ENCODE data around the gene MRPL58. TPM values are rescaled to one million over a fixed set of nuclear protein-coding genes. Genes with fewer than 3 reads are reported as not detected.

The MRPL58 gene
- total RNA-seq, 6 experiments from 2014 or later = 39.2 to 50.6 (median 47.8) TPM

DNA sequence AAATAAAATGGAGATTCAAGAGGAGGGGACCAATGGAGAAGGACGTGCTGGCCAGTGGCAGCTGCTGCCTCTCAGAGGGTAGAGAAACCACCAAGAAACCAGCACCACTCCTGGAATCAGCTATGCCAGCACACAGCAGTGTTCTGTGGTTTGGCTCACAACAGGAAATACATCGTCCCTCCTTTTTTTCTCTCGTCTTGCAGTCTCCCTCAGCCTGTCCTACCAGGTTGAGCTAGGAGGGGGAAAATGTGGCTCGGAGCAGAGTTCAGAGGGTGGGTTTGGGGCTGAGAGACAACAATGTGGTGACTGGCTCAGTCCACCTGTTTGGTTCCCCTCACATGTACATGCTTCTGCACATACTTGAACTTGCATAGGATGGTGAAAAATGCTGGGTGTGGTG is 55.4 kb downstream of the MRPL58 start:
- peaks cover 6% of the 10 kb centered on the region; the same call in 1 of the 2 replicates for H3K36me3 Mint-ChIP-seq (ENCODE audit: low read depth)
- no peak overlapping the region; the same call in 1 of the 2 replicates for H3K27ac Mint-ChIP-seq
- peaks cover 2% of the 10 kb centered on the region for H3K27me3 Mint-ChIP-seq (ENCODE audit: insufficient read depth)
- DNase-seq = no peak
- H3K4me1 Mint-ChIP-seq (ENCODE audit: low read depth) = peaks cover 16% of the 10 kb centered on the region
- H3K9me3 Mint-ChIP-seq = no peaks in the 10 kb centered on the region
- TF ChIP-seq, protein P1, sequence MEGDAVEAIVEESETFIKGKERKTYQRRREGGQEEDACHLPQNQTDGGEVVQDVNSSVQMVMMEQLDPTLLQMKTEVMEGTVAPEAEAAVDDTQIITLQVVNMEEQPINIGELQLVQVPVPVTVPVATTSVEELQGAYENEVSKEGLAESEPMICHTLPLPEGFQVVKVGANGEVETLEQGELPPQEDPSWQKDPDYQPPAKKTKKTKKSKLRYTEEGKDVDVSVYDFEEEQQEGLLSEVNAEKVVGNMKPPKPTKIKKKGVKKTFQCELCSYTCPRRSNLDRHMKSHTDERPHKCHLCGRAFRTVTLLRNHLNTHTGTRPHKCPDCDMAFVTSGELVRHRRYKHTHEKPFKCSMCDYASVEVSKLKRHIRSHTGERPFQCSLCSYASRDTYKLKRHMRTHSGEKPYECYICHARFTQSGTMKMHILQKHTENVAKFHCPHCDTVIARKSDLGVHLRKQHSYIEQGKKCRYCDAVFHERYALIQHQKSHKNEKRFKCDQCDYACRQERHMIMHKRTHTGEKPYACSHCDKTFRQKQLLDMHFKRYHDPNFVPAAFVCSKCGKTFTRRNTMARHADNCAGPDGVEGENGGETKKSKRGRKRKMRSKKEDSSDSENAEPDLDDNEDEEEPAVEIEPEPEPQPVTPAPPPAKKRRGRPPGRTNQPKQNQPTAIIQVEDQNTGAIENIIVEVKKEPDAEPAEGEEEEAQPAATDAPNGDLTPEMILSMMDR (IDR thresholded peaks at IDR 0.05) = no peak
- no peak overlapping the region for H3K4me3 Mint-ChIP-seq

DNA sequence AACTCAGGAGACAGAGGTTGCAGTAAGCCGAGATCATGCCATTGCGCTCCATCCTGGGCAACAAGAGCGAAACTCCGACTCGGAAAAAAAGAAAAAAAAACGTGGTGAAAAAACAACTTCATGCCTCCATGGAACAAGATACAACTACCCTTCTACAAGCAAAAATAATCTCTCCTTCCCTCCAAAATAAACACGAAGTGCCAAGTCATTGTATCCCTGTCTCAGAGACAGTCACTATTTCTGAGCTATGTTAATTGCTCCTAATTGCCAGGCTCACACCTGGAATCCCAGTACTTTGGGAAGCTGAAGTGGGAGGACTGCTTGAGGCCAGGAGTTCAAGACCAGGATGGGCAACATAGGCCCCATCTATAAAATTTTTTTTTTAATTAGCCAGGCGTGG is 56.3 kb downstream of the MRPL58 start:
- H3K4me3 Mint-ChIP-seq = no peak overlapping the region
- peaks cover 6% of the 10 kb centered on the region; the same call in 1 of the 2 replicates for H3K36me3 Mint-ChIP-seq (ENCODE audit: low read depth)
- H3K27ac Mint-ChIP-seq = no peak overlapping the region
- H3K4me1 Mint-ChIP-seq (ENCODE audit: low read depth) = peaks cover 16% of the 10 kb centered on the region
- H3K27me3 Mint-ChIP-seq (ENCODE audit: insufficient read depth) = peaks cover 2% of the 10 kb centered on the region
- TF ChIP-seq, protein P1 (IDR thresholded peaks at IDR 0.05) = no peak
- no peak for DNase-seq
- H3K9me3 Mint-ChIP-seq = no peaks in the 10 kb centered on the region

DNA sequence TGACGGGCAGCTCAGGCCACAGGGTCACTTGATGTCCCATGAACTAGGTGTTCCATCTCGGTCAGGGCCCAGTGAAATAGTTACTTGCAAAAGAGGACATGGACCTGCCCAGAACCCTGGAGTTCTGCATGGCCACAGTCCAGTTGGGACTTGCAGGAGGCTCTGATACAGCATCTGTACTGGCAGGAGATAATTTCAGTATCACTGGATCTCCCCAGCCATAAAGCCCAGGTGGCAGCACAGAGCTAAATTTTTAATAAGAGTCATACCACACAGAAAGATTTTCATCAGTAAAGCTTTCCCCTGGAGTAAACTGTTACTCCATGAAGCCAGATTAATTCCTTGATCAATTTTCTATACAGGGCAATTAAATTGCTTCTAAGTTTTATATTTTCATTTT is 57.3 kb downstream of the MRPL58 start:
- TF ChIP-seq, protein P1 (IDR thresholded peaks at IDR 0.05) = peak; percentile 69
- peaks cover 2% of the 10 kb centered on the region for H3K27me3 Mint-ChIP-seq (ENCODE audit: insufficient read depth)
- peaks cover 16% of the 10 kb centered on the region for H3K4me1 Mint-ChIP-seq (ENCODE audit: low read depth)
- H3K9me3 Mint-ChIP-seq = no peaks in the 10 kb centered on the region
- peak; percentile 55 for DNase-seq
- no peak overlapping the region for H3K4me3 Mint-ChIP-seq
- peaks cover 6% of the 10 kb centered on the region; the same call in 1 of the 2 replicates for H3K36me3 Mint-ChIP-seq (ENCODE audit: low read depth)
- no peak overlapping the region for H3K27ac Mint-ChIP-seq

Other genes with a start within 250 kb of the MRPL58 start
- 10 to 100 TPM; 40.9 to 50.7 (median 46.6) TPM for gene NAT9, start 236.3 kb upstream of the MRPL58 start, total RNA-seq (2021; fragmentation: NEBNext Ultra II Directional; extraction: Animal tissue kit (Norgen Biotek cat#: 25700))
- under 1 TPM in 2 of 6 experiments, not detected in 4; 0.05 to 0.07 TPM for gene GRIN2C, start 152.8 kb upstream of the MRPL58 start, total RNA-seq (2021; fragmentation: NEBNext Ultra II Directional; extraction: Animal tissue kit (Norgen Biotek cat#: 25700))
- 10 to 100 TPM; 25.5 to 35.5 (median 33.9) TPM for gene FDXR, start 139.7 kb upstream of the MRPL58 start, total RNA-seq (2021; fragmentation: NEBNext Ultra II Directional; extraction: Animal tissue kit (Norgen Biotek cat#: 25700))
- not detected for gene FADS6, start 119.0 kb upstream of the MRPL58 start, total RNA-seq (2021; fragmentation: NEBNext Ultra II Directional; extraction: Animal tissue kit (Norgen Biotek cat#: 25700))
- not detected for gene USH1G, start 89.4 kb upstream of the MRPL58 start, total RNA-seq (2021; fragmentation: NEBNext Ultra II Directional; extraction: Animal tissue kit (Norgen Biotek cat#: 25700))
- not detected for gene OTOP2, start 88.4 kb upstream of the MRPL58 start, total RNA-seq (2021; fragmentation: NEBNext Ultra II Directional; extraction: Animal tissue kit (Norgen Biotek cat#: 25700))
- not detected for gene OTOP3, start 76.8 kb upstream of the MRPL58 start, total RNA-seq (2021; fragmentation: NEBNext Ultra II Directional; extraction: Animal tissue kit (Norgen Biotek cat#: 25700))
- under 1 TPM; 0.40 to 0.96 (median 0.56) TPM for gene HID1, start 39.9 kb upstream of the MRPL58 start, total RNA-seq (2021; fragmentation: NEBNext Ultra II Directional; extraction: Animal tissue kit (Norgen Biotek cat#: 25700))
- 10 to 100 TPM; 27.5 to 35.8 (median 30.4) TPM for gene CDR2L, start 25.0 kb upstream of the MRPL58 start, total RNA-seq (2021; fragmentation: NEBNext Ultra II Directional; extraction: Animal tissue kit (Norgen Biotek cat#: 25700))
- gene ATP5PD, start 34.3 kb downstream of the MRPL58 start, total RNA-seq (2021; fragmentation: NEBNext Ultra II Directional; extraction: Animal tissue kit (Norgen Biotek cat#: 25700)) = 100 to 1,000 TPM; 362 to 410 (median 386) TPM
- 10 to 100 TPM; 20.3 to 24.0 (median 21.3) TPM for gene KCTD2, start 34.6 kb downstream of the MRPL58 start, total RNA-seq (2021; fragmentation: NEBNext Ultra II Directional; extraction: Animal tissue kit (Norgen Biotek cat#: 25700))
- 10 to 100 TPM; 13.9 to 25.0 (median 21.1) TPM for gene SLC16A5, start 75.3 kb downstream of the MRPL58 start, total RNA-seq (2021; fragmentation: NEBNext Ultra II Directional; extraction: Animal tissue kit (Norgen Biotek cat#: 25700))
- 10 to 100 TPM in 2 of 6 experiments, 1 to 10 TPM in 4; 9.1 to 11.7 (median 9.6) TPM for gene ARMC7, start 97.3 kb downstream of the MRPL58 start, total RNA-seq (2021; fragmentation: NEBNext Ultra II Directional; extraction: Animal tissue kit (Norgen Biotek cat#: 25700))
- 10 to 100 TPM; 30.4 to 41.7 (median 36.3) TPM for gene NT5C, start 119.1 kb downstream of the MRPL58 start, total RNA-seq (2021; fragmentation: NEBNext Ultra II Directional; extraction: Animal tissue kit (Norgen Biotek cat#: 25700))
- gene JPT1, start 141.8 kb downstream of the MRPL58 start, total RNA-seq (2021; fragmentation: NEBNext Ultra II Directional; extraction: Animal tissue kit (Norgen Biotek cat#: 25700)) = 100 to 1,000 TPM; 236 to 276 (median 265) TPM
- gene SUMO2, start 170.3 kb downstream of the MRPL58 start, total RNA-seq (2021; fragmentation: NEBNext Ultra II Directional; extraction: Animal tissue kit (Norgen Biotek cat#: 25700)) = 100 to 1,000 TPM; 398 to 555 (median 512) TPM
- 10 to 100 TPM; 38.0 to 47.8 (median 43.1) TPM for gene NUP85, start 193.0 kb downstream of the MRPL58 start, total RNA-seq (2021; fragmentation: NEBNext Ultra II Directional; extraction: Animal tissue kit (Norgen Biotek cat#: 25700))
- 10 to 100 TPM; 23.2 to 26.5 (median 24.2) TPM for gene GGA3, start 248.9 kb downstream of the MRPL58 start, total RNA-seq (2021; fragmentation: NEBNext Ultra II Directional; extraction: Animal tissue kit (Norgen Biotek cat#: 25700))
- 10 to 100 TPM; 58.2 to 64.7 (median 60.2) TPM for gene MRPS7, start 249.2 kb downstream of the MRPL58 start, total RNA-seq (2021; fragmentation: NEBNext Ultra II Directional; extraction: Animal tissue kit (Norgen Biotek cat#: 25700))